Osteocyte (in vitro differentiated cells): ENCODE results near the gene CCS. TPM values are rescaled to one million over a fixed set of nuclear protein-coding genes. Genes with fewer than 3 reads are reported as not detected.

Source experiments
- DNase-seq: peaks from one replicate; pipeline ENCODE4 v3.0.0; 2021; ENCODE audit warnings: mixed read lengths; ENCODE audit not compliant: unreplicated experiment; ENCODE audit errors: extremely low spot score
- H3K27ac Mint-ChIP-seq: one replicate; pipeline ENCODE4 v1.8.0; 2021; ENCODE audit warnings: mild to moderate bottlenecking, mixed read lengths; ENCODE audit not compliant: unreplicated experiment
- H3K27me3 Mint-ChIP-seq: one replicate; pipeline ENCODE4 v1.8.0; 2021; ENCODE audit warnings: mixed read lengths; ENCODE audit not compliant: unreplicated experiment
- H3K36me3 Mint-ChIP-seq: one replicate; pipeline ENCODE4 v1.8.0; 2021; ENCODE audit warnings: mixed read lengths; ENCODE audit not compliant: unreplicated experiment
- H3K4me1 Mint-ChIP-seq: one replicate; pipeline ENCODE4 v1.8.0; 2021; ENCODE audit warnings: mixed read lengths; ENCODE audit not compliant: unreplicated experiment
- H3K4me3 Mint-ChIP-seq: one replicate; pipeline ENCODE4 v1.8.0; 2021; ENCODE audit warnings: mild to moderate bottlenecking, moderate library complexity, mixed read lengths; ENCODE audit not compliant: unreplicated experiment
- H3K9me3 Mint-ChIP-seq: one replicate; pipeline ENCODE4 v1.8.0; 2021; ENCODE audit warnings: mixed read lengths; ENCODE audit not compliant: unreplicated experiment
- total RNA-seq: library from RNA; stranded (reverse); gene quantifications from 2 replicates; pipeline ENCODE4 v1.2.1, GENCODE V29; 2021
- TF ChIP-seq, protein P1 (sequence below): fragments of 200-600 bp; sonication (generic); IDR thresholded peaks from 2 replicates; pipeline ENCODE4 v1.5.0; 2021; ENCODE audit warnings: antibody characterized with exemption, mild to moderate bottlenecking, moderate library complexity

The CCS gene
- total RNA-seq, 1 donor from 2014 or later, result 46.8 TPM

DNA sequence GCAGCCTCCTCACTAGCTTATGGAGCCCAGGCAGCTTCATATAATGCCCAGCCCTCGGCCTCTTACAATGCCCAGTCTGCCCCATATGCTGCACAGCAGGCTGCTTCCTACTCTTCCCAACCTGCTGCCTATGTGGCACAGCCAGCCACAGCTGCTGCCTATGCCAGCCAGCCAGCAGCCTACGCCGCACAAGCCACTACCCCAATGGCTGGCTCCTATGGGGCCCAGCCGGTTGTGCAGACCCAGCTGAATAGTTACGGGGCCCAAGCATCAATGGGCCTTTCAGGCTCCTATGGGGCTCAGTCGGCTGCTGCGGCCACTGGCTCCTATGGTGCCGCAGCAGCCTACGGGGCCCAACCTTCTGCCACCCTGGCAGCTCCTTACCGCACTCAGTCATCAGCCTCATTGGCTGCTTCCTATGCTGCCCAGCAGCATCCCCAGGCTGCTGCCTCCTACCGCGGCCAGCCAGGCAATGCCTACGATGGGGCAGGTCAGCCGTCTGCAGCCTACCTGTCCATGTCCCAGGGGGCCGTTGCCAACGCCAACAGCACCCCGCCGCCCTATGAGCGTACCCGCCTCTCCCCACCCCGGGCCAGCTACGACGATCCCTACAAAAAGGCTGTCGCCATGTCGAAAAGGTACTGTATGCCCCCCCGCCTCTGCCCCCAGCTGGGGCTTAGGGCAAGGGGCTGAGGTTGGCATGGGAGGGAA is 32.2 kb downstream of the CCS start:
- no peaks in the 10 kb centered on the region for H3K27me3 Mint-ChIP-seq
- no peak for DNase-seq

DNA sequence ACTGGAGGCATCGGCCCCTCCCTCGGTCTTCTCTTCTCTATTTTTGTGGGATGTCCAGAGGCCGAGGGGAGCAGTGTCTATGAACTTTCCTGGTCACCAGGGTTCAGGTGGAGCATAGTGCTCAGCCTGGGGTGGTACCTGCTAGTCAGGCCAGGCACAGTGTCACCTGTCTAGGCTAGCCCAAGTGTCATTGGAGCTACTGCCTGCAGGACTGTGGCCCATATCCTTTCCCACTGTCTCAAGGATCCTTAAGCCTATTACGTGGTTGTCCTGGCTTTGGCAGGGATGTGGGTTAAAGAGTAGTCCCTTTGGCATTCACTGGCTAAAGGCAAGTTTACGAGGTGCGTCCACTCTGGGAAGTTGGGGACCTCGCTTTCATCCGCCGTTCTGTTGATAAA is 32.8 kb downstream of the CCS start:
- Mint-ChIP-seq H3K27ac (no peak overlapping the region), H3K4me1 (peaks cover 9% of the 10 kb centered on the region), H3K9me3 (no peaks in the 10 kb centered on the region), H3K4me3 (no peak overlapping the region), H3K27me3 (no peaks in the 10 kb centered on the region), H3K36me3 (peaks cover 38% of the 10 kb centered on the region)
- no peak for DNase-seq
- TF ChIP-seq, protein P1, sequence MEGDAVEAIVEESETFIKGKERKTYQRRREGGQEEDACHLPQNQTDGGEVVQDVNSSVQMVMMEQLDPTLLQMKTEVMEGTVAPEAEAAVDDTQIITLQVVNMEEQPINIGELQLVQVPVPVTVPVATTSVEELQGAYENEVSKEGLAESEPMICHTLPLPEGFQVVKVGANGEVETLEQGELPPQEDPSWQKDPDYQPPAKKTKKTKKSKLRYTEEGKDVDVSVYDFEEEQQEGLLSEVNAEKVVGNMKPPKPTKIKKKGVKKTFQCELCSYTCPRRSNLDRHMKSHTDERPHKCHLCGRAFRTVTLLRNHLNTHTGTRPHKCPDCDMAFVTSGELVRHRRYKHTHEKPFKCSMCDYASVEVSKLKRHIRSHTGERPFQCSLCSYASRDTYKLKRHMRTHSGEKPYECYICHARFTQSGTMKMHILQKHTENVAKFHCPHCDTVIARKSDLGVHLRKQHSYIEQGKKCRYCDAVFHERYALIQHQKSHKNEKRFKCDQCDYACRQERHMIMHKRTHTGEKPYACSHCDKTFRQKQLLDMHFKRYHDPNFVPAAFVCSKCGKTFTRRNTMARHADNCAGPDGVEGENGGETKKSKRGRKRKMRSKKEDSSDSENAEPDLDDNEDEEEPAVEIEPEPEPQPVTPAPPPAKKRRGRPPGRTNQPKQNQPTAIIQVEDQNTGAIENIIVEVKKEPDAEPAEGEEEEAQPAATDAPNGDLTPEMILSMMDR, result no peak

More for the DNA sequence above, 32.2 kb downstream of the CCS start:
- H3K4me1 Mint-ChIP-seq, result peaks cover 13% of the 10 kb centered on the region
- H3K27ac Mint-ChIP-seq, result no peak overlapping the region
- H3K36me3 Mint-ChIP-seq, result peaks cover 38% of the 10 kb centered on the region
- no peak overlapping the region for H3K4me3 Mint-ChIP-seq
- no peaks in the 10 kb centered on the region for H3K9me3 Mint-ChIP-seq
- TF ChIP-seq, protein P1, result no peak

DNA sequence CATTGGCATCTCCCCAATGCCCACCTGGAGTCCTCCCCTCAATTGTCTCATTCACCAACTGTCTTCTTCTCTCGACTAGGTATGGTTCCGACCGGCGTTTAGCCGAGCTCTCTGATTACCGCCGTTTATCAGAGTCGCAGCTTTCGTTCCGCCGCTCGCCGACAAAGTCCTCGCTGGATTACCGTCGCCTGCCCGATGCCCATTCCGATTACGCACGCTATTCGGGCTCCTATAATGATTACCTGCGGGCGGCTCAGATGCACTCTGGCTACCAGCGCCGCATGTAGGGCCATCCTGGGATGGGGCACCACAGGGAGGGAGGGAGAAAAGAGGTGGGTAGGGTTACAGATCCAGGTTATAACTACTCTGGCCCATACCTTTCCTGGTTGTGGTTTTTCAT is 33.4 kb downstream of the CCS start:
- Mint-ChIP-seq H3K4me3 (no peak overlapping the region), H3K36me3 (peaks cover 38% of the 10 kb centered on the region), H3K4me1 (peaks cover 6% of the 10 kb centered on the region), H3K27me3 (no peaks in the 10 kb centered on the region), H3K9me3 (no peaks in the 10 kb centered on the region), H3K27ac (no peak overlapping the region)
- DNase-seq, result no peak
- TF ChIP-seq, protein P1, result no peak

DNA sequence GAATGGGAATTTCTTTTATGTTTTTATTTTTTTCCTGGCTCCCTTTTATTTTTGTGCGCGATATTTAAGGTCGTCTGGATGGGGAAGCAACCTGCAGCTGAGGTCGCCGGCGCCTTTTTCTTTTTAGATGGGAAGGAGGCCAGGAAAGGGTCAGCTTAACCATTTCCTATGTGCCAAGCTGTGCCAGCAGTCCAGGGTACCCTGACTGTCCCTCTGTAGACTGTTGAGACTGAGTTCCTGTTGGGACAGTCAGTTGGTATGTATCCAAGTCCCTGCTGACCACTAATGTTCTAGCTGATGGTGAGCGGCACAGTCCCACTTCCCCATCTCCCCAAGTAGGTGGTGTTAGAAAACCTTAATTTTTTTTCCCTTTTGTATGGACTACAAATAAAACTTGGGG is 33.9 kb downstream of the CCS start:
- no peak overlapping the region for H3K4me3 Mint-ChIP-seq
- no peaks in the 10 kb centered on the region for H3K9me3 Mint-ChIP-seq
- peaks cover 3% of the 10 kb centered on the region for H3K4me1 Mint-ChIP-seq
- peaks cover 38% of the 10 kb centered on the region for H3K36me3 Mint-ChIP-seq
- H3K27ac Mint-ChIP-seq, result no peak overlapping the region
- TF ChIP-seq, protein P1, result no peak
- DNase-seq, result no peak
- no peaks in the 10 kb centered on the region for H3K27me3 Mint-ChIP-seq

DNA sequence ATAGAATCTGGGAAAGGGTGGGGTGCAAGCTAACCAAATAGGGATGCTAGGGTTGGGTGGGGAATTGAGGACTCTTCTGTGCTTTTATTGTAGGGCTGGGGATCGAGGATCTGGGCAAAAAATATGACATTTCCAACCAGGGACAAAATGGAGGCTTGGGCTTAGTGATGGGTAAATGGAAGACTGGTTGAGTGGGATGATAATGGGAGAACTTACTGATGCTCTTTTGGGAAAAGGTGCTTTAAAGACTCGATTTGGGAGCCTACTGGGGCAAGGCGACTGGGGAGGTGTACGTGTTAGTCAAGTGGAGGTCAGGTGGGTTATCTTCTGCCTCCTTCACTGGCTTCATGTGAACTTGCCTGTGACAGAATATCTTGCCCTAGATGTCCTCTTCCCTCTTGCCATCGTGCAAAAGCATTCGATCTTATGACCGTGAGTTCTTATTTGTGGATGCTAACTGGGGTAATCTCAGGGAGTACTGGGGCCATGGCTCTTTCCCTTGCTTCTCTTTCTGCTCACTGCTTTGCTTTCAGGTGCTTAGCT is 35.1 kb downstream of the CCS start:
- Mint-ChIP-seq H3K27me3 (no peaks in the 10 kb centered on the region), H3K27ac (no peak overlapping the region), H3K4me1 (no peaks in the 10 kb centered on the region), H3K36me3 (peaks cover 38% of the 10 kb centered on the region), H3K9me3 (no peaks in the 10 kb centered on the region), H3K4me3 (no peak overlapping the region)
- no peak for DNase-seq
- TF ChIP-seq, protein P1, result no peak
